Measurements from ENCODE around the gene DPP9. TPM values are rescaled to one million over a fixed set of nuclear protein-coding genes. Genes with fewer than 3 reads are reported as not detected.

The DPP9 gene
- total RNA-seq, 1 experiment from 2014 or later, result 22.5 TPM

DNA sequence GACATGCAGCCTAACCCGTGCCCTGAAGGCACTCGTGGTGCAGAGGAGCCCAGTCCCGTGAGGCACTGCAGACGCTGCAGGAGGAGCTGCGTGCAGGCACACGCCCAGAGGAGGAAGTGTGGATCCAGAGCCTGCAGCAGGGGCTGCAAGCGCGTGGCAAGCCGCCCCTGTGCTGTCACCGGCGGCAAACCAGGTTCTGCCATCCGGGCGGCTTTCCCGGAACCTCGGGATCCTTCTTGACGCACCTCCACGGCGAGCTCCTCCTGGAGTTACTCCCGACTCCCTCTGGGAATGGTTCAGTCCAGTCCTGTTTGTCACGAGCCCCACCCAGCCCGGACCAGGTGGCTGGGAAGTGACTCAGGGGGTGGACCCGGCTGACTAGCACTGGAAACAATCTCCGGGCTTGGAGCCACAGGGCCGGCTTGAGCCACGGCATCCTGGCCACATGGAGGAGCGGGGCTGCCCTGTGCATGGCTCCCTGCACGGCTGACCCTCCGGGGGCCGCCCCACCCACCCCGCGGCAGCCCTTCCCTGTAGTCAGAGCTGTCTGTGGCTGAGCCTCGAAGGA, 10.2 kb downstream of the DPP9 start:
- peak; percentile 85 for DNase-seq (ENCODE audit: low spot score)
- in situ Hi-C loops (cut with HindIII; ENCODE audit: low sequenced_read_pairs), result no loop called here

DNA sequence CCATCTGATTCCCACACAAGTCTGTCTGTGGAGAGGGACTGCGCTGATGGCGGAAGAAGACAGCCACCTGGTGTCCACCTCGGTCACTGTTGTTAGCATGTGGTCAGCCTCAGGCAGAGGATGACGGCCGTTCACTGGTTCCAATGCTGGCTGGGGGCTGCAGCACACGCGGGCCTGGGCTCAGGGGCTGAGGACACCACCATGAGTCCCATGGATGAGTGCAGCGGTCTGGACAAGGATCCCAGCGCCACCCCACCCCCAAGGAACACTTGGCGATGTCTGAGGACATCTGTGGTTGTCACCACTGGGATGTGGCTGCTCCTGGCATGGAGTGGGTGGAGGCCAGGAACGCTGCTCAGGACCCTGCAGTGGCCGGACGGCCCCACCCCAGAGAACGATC, 10.9 kb downstream of the DPP9 start:
- DNase-seq (ENCODE audit: low spot score), result peak; percentile 52
- in situ Hi-C loops (cut with HindIII; ENCODE audit: low sequenced_read_pairs), result no loop called here

DNA sequence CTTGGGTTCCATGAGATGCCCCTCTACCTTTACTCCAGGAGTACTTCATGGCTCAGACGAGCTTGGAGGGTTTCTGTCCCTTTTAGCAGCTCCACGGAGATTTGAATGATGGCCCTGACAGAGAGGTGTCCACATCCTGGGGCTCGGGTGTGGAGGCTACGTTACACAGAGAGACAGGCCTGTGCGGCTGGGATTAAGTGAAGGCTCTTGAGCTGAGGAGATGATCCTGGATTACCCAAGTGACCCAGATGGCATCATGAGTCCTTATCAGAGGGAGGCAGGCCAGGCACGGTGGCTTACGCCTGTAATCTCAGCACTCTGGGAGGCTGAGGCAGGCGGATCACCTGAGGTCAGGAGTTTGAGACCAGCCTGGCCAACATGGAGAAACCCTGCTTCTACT, 12.4 kb downstream of the DPP9 start:
- no peak for DNase-seq (ENCODE audit: low spot score)
- in situ Hi-C loops (cut with HindIII; ENCODE audit: low sequenced_read_pairs), result no loop called here

DNA sequence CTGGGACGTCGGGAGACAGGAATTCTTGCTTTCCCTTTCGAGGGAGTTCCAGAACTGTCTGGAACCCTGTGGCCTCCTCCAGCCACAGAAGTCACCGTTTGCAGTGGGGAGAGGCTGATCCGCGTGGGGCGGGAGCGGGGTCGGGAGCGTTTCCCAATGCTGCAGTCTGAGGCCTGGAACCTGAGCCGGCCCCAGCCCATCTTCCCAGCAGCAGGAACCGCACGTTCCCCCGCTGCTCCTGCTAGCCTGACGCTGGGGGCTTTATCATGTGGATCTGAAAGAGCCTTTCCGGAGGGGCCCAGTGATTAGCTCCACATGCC, 13.4 kb downstream of the DPP9 start:
- DNase-seq (ENCODE audit: low spot score), result no peak
- in situ Hi-C loops (cut with HindIII; ENCODE audit: low sequenced_read_pairs), result no loop called here

DNA sequence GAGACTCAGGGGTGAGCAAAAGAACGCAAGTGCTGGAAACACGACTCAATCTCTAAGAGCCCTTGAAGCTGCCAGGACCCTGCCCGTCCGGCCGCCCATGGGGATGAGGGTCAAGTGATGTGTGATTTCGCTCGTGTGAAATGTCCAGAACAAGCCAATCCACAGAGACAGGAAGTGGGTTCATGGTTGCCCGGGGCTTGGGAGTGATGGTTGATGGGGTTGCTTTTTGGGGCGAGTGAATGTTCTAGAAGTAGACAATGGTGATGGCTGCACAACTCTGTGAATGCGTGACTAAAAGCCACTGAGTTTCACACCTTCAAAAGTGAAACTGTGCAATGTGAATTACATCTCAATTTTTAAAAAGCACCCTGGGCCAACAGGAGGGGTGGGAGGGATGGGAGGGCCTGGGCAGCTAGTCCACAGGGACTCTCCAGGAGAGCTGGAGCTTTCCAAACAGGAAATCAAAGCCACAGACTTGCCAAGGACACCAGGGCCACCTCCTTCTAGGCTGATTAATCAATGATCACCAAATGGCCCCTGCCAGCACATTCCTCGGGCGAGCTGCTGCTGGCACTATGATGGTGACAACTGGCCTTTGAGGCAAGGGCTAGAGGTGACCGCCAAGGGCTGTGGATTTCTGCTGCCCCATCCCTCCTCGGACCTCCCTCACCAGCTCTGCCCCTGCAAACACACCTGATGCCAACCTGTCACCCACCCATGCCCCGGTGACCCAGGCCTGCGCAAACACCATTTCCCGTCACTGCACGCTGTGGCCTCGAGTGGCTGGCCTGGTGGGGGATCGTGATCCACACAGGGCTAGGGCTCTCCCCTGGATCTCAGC, 14.0 kb downstream of the DPP9 start:
- no peak for DNase-seq (ENCODE audit: low spot score)
- in situ Hi-C loops (cut with HindIII; ENCODE audit: low sequenced_read_pairs), result no loop called here

DNA sequence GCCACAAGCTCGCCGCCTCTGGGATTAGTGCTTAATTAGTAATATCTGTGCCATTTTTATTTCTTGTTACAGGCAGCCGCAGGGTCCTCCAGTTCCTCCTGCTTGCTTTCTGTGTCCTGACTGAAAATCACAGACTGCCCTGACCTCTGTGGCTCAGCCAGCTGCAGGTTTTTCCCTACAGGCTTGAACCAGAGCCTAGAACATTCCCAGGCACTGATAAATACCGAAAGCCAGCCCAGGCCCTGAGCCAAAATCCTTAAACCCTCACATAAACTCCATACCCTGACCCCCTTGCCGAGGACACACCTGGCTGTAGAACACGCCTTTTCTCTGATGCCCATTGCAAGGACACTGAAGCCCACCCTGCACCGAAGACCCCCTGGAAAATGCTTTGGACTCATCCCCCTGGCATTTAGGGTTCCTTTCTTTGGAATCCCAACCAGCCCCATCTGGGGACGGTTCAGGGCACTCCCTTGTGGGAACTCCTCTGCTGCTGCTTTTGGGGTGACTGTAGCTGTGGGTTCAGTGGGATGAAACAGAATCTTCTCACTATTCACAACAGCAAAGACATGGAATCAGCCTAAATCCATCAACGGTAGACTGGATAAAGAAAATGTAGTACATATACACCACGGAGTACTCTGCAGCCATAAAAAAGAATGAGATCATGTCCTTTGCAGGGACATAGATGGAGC, 15.5 kb downstream of the DPP9 start:
- in situ Hi-C loops (cut with HindIII; ENCODE audit: low sequenced_read_pairs), result no loop called here
- DNase-seq (ENCODE audit: low spot score), result no peak

DNA sequence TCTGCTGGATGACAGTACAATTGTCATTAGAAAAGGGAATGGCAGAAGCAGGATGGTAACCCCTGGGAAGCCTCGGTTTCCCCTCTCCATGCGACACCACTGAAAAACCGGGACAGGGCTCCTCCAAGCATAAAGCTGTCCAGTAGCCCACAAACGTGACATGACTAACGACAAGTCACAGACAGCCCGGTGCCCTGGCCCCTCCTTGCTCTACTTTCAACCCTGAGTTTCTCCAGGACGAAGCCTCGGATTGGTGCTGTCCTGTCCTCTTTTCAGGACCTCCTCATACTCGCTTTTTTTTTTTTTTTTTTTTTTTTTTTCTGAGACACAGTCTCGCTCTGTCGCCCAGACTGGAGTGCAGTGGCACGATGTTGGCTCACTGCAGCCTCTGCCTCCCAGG, 16.3 kb downstream of the DPP9 start:
- in situ Hi-C loops (cut with HindIII; ENCODE audit: low sequenced_read_pairs), result no loop called here

DNA sequence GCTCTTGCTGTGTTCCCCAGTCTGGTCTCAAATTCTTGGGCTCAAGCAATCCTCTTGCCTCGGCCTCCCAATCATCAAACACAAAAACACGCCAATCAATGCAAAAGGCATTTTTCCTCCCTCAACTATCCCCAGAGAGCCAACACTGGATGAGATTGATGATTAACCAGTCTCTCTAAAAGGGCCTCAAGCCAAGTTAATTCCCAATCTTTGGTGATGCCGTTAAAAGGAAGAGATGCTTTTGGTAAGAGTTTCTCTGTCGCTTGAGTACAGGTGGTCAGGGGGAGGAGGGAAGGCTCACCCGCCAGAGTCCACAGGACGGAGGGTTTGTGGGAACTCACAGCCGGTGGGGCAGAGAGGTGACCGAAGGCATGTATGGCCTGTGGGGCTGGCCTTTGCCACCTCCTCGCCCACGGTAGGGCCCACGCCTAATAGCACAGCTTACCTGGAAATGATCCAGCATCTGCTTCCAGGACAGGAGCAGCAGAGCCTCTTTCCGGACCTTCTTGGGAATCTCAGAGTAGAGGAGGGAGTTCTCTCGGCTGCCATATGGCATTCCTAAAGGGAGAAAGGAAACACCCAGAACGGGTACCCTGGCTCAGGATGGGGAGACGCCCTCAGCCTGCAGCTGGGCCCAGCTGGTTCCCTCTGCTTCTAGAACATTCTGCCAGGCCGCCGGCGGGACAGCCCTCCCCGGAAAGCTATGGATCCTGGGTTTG, 18.1 kb downstream of the DPP9 start:
- DNase-seq (ENCODE audit: low spot score), result no peak

More for the DNA sequence above, 16.3 kb downstream of the DPP9 start:
- no peak for DNase-seq (ENCODE audit: low spot score)

DNA sequence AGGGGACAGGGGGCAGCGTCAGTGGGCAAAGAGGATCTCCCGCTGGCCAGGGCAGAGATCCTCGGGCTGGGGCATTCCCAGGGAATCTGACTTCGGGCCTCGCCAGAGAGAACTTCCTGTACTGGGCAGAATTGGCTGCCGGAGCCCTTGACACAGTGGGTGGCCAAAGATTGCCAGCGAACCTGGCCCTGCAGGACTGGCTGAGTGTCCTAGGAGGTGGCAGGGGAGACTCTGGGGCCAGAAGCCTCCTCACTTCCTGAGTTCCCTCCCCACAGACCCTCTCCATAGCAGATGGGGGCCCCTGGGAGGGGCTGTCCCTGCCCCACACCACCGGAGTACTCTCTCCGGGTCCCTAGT, 19.3 kb downstream of the DPP9 start:
- DNase-seq (ENCODE audit: low spot score), result peak; percentile 81
- in situ Hi-C loops (cut with HindIII; ENCODE audit: low sequenced_read_pairs), result no loop called here

More for the DNA sequence above, 18.1 kb downstream of the DPP9 start:
- in situ Hi-C loops (cut with HindIII; ENCODE audit: low sequenced_read_pairs), result no loop called here

DNA sequence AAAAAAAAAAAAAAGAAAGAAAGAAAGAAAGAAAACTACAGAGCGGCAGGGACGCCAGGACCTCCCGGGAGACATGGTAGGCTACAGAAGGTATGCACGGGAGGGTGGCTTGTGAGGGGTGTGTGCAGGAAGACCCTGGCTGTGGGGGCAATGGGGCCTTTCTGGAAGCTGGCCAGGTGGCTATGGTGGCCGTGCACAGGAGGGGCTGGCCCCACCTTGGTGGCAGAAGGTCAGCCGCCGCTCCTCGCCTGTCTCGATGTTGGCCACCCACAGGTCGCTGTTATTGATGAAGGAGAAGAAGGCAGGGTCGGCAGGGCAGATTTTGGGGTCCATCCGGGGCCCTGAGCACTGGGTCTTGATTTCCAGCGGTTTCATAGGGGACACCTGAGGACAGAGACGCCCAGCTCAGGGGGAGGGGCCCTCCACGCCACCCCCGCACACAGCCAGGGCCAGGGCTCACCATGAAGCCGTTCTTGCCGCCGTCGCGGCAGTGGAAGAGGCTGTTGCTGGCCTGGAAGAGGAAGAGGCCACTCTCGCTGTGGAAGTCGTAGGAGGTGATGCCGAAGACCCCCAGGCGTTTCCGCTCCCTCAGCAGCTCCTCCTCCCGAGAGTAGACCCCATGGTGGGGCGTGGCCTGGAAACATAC, 19.8 kb downstream of the DPP9 start:
- in situ Hi-C loops (cut with HindIII; ENCODE audit: low sequenced_read_pairs), result no loop called here
- no peak for DNase-seq (ENCODE audit: low spot score)

DNA sequence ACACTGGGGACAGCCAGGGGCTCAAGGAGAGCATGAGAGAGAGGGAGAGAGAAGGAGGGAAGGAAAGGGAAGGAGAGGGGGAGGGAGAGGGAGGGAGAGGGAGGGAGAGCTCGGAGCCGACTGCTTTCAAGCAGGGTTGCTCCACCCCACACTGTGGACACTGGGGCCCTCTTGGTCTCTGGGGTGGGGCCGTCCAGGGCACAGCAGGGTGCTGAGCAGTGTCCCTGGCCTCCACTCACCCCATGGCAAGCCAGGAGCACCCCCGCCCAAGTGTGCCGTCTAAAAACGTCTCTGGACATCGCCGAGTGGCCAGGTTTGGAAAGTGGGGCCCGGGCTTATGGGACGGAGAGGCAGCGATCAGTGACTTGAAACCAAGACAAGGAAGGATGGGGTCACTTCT, 20.9 kb downstream of the DPP9 start:
- in situ Hi-C loops (cut with HindIII; ENCODE audit: low sequenced_read_pairs), result no loop called here
- DNase-seq (ENCODE audit: low spot score), result no peak

DNA sequence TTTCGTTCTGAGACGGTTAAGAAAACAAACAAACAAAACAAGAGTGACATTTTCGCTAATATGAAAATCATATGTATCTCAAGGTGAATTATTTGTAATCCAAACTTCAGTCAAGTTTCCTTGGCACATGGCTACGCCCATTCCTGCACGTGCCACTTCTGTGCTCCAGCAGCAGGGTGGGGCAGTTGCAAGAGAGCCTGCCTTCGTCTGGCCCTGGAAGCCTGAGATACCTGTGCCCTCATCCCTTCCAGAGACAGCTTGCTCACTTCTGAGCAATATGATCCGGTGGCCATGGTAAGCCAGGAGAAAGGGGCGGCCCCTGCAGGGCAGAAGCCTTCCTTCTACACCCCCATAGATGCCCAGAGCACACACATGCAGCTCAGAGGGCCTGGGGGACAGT, 22.1 kb downstream of the DPP9 start:
- in situ Hi-C loops (cut with HindIII; ENCODE audit: low sequenced_read_pairs), result no loop called here
- DNase-seq (ENCODE audit: low spot score), result no peak

DNA sequence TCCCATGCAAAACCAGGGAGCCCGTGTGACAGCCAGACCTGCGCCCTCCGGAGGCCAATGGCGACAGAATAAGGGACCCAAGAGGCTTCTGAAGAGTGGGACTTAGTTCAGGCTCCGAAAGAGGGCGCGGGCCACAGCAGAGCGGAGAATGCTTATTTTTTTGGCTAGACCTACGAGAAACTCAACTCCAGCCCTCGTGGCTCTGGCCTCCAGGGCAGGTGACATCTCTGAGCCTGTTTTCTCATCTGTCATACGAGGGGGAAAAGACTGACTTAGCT, 23.0 kb downstream of the DPP9 start:
- no peak for DNase-seq (ENCODE audit: low spot score)
- in situ Hi-C loops (cut with HindIII; ENCODE audit: low sequenced_read_pairs), result no loop called here

DNA sequence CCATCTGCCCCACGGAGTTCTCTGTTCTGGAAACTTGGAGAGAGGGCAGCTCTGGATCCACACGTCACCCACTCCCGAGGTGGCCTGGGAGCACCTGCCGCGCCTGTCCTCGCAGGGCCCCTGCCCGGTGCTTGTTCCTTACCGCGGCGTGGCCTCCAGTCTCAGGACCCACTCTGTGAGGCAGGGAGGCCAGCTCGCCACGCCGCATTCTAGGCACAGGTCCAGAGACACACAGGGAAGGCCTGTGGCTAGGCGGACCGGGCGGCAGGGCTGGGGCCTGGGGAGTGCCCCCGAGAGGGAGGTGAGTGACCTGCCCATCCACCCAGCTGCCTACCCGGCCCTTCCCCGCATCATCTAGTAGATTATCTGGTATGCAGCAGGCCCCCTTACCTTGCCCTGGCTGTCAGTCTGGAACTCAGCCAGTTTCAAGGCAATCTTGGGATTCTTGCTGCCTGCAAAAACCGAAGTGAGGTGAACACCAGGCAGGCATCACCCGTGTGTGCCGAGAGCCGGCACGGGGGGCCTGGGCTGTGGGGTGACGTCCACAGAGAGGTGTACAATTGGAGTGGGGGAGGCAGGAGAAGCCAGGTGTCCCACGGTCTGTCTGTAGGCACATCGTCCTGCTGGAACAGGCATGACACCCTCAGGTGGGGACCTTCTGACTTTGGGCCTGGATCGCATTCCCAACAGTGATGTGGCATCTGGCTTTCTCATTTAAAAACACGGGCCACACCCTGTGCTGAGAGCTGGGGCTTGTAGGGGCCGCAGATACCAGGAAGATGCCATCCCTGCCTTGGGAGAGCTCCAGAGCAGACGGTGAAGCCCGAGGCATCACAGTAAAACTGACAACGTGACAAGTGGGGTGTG, 23.6 kb downstream of the DPP9 start:
- no peak for DNase-seq (ENCODE audit: low spot score)
- in situ Hi-C loops (cut with HindIII; ENCODE audit: low sequenced_read_pairs), result no loop called here

DNA sequence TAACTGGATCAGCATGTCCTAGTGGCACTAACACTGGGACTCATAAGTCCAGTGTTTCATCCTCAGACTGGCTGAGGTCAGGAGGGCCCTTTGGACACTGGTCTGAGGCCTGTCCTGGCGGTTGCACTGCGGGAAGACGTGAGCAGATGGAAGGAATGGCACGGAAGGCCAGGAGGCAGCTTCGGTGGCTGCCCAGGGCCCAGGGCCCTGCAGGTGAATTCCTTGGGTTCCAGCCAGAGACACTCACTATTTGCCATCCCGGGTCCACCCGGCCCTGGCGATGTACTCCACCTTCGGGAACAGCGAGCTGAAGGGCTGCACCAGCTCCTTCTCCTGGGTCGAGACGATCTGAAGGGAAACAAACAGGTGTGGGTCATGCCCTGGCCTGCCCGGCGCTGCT, 26.3 kb downstream of the DPP9 start:
- in situ Hi-C loops (cut with HindIII; ENCODE audit: low sequenced_read_pairs), result no loop called here
- peak; percentile 90 for DNase-seq (ENCODE audit: low spot score)

DNA sequence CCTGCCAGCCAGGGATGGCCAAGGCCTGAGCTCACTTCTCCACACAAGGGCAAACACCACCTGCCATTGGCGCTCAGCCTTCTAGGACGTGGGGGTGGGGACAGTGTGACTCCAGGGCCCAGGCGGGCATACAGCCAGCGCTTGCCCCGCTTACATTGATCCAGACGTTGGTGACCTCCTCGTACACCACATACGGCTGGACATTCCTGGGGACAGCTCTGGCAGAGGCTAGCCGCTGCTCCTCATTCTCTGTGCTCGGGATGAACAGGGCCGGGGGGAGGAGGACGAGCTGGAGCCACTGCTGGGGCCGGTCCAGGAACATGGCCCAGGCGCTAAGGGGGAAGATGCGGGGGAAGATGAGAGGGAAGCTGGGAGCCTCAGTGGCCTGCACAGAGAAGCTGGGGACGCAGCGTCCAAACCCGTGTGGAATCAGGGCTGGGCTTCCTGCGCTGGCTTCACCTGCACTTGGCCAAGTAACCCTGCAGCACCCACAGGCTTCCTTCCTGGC, 28.4 kb downstream of the DPP9 start:
- peak; percentile 66 for DNase-seq (ENCODE audit: low spot score)
- in situ Hi-C loops (cut with HindIII; ENCODE audit: low sequenced_read_pairs), result no loop called here

DNA sequence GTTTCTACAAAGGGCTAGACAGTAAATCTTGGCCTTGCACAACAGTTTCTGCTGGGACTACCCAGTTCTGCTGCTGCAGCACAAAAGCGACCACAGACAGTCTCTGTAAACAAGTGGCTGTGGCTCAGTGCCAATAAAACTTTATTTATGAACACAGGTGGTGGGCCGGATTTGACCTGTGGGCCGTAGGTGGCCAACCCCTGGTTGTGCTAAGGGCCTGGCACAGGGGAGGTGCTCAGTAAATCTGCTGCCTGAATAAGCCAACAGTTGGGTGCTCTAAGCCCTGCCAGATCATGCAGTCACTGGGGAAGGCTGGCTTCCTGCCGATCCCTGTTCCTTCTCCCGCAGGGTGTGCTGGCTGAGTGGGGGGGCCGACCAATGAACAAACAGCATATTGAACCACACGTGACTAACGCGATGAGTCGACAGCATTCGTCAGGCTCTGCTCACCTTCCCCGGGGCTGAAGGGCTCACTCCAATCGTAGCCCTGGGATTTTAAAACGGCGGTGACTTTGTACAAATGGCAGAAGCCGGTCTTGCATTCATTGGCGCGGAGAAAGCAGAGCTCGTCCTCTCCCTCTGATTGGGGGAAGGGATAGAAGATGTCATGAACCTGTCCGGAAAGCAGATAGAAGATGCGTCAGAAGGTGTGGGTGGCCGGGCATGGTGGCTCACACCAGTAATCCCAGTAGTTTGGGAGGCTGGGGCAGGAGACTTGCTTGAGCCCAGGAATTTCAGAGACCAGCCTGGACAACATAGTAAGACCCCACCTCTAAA, 29.2 kb downstream of the DPP9 start:
- peak; percentile 97 for DNase-seq (ENCODE audit: low spot score)
- in situ Hi-C loops (cut with HindIII; ENCODE audit: low sequenced_read_pairs), result no loop called here
